ENCODE data around the gene LDLRAD3. TPM values are rescaled to one million over a fixed set of nuclear protein-coding genes. Genes with fewer than 3 reads are reported as not detected.

LDLRAD3 gene
- total RNA-seq, 1 experiment from 2014 or later, result 19.0 TPM

DNA sequence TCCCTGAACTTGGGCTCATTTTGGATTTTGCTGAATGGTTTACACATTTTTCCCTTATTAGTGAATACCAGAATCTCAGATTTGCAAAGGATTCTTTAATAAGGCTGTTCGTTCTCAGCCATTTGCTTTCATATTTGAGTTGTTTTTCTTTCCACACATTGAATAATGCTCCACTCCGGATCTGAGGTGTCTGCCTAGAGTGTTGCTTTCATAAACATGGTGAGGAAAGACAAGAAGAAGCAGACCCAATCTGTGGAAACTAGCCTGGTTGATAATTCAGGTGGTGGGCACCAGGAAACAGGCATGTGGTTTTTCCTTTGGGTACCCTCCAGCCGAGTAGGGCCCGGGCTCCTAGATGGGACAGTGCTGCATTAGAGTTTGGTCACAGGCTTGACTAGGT is 35.0 kb downstream of the LDLRAD3 start (continued):
- no peak for TF ChIP-seq EGR1 (IDR thresholded peaks at IDR 0.05; ENCODE audit: low read depth)
- TF ChIP-seq RAD21 (IDR thresholded peaks at IDR 0.05; ENCODE audit: low read depth), result no peak

DNA sequence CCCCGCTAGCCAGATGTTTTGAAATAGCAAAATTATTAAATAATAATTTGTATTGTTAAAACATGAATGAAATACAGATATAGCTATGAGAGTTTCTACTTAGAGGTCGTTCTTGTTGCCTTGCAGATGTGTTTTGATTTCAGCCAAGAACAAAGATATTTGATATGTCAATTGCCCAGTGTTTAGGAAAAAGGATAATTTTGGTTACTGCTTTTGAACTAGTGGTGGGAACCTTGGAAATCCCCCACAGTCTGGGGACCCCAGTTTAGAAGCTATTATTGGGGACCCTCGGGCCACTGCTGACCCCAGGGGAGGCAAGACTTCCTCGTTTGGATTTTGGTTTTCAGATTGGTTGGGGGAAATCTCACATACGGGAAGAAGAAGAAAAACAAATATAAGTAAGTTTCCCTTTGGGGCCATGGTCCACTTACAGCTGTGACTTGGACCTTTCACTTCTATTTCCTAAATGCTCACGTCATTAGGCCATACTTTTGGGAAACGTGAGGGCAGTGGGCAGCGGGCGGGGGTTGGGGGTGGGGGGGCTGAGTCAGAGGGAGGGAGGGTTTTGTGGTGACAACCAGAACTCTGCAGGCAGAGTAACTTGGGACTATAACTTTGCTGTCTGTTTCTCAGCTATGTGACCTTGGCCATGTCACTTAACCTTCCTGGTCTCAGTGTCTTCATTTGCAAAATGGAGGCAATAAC is 37.0 kb downstream of the LDLRAD3 start:
- Histone ChIP-seq H3K9ac (ENCODE audit: low read length) (no peak overlapping the region), H3K9me2 (ENCODE audit: insufficient read depth) (no peaks in the 10 kb centered on the region), H3K4me3 (replicated peaks in 1 of 2; ENCODE audit: low read depth in 1 of 2, low read length in 2 of 2) (no peak overlapping the region), H2AFZ (ENCODE audit: low read depth, low read length, poor library complexity, severe bottlenecking) (no peak overlapping the region), H3K4me1 (ENCODE audit: control insufficient read depth in 1 of 2, insufficient read depth in 2 of 2, low read length in 2 of 2) (no peaks in the 10 kb centered on the region), H3K27me3 (ENCODE audit: insufficient read depth, low read length) (no peaks in the 10 kb centered on the region), H3K36me3 (ENCODE audit: control insufficient read depth in 1 of 2, insufficient read depth in 2 of 2, low read length in 2 of 2) (no peaks in the 10 kb centered on the region), H3K79me2 (ENCODE audit: insufficient read depth, low read length) (peaks cover 54% of the 10 kb centered on the region), H3K9me3 (ENCODE audit: control insufficient read depth in 1 of 2, insufficient read depth in 1 of 2, low read depth in 1 of 2, low read length in 2 of 2) (no peaks in the 10 kb centered on the region), H3K4me2 (ENCODE audit: low read length) (no peak overlapping the region), H3K27ac (ENCODE audit: low read depth, low read length) (no peak overlapping the region), H4K20me1 (ENCODE audit: insufficient read depth) (no peaks in the 10 kb centered on the region)
- ChIA-PET RAD21 (ENCODE audit: low non-redundant PET in 1 of 2, low total read pairs in 2 of 2, uncharacterized antibody in 2 of 2, unreplicated experiment in 2 of 2) (no interaction called here), POLR2A (no interaction called here), CTCF (no interaction called here)
- intact Hi-C loops (cut with micrococcal nuclease), result no loop called here
- DNase-seq (ENCODE audit: low read depth, low spot score) (no peak), ATAC-seq (no peak)
- TF ChIP-seq CEBPB (IDR thresholded peaks at IDR 0.05; ENCODE audit: low read depth) (no peak), EZH2phosphoT487 (IDR thresholded peaks at IDR 0.05; ENCODE audit: borderline replicate concordance) (no peak)
- TF ChIP-seq, protein P1, sequence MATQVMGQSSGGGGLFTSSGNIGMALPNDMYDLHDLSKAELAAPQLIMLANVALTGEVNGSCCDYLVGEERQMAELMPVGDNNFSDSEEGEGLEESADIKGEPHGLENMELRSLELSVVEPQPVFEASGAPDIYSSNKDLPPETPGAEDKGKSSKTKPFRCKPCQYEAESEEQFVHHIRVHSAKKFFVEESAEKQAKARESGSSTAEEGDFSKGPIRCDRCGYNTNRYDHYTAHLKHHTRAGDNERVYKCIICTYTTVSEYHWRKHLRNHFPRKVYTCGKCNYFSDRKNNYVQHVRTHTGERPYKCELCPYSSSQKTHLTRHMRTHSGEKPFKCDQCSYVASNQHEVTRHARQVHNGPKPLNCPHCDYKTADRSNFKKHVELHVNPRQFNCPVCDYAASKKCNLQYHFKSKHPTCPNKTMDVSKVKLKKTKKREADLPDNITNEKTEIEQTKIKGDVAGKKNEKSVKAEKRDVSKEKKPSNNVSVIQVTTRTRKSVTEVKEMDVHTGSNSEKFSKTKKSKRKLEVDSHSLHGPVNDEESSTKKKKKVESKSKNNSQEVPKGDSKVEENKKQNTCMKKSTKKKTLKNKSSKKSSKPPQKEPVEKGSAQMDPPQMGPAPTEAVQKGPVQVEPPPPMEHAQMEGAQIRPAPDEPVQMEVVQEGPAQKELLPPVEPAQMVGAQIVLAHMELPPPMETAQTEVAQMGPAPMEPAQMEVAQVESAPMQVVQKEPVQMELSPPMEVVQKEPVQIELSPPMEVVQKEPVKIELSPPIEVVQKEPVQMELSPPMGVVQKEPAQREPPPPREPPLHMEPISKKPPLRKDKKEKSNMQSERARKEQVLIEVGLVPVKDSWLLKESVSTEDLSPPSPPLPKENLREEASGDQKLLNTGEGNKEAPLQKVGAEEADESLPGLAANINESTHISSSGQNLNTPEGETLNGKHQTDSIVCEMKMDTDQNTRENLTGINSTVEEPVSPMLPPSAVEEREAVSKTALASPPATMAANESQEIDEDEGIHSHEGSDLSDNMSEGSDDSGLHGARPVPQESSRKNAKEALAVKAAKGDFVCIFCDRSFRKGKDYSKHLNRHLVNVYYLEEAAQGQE (IDR thresholded peaks at IDR 0.05; ENCODE audit: low read depth), result no peak
- BruUV-seq (replicated peaks), result no TSS peak
